ENCODE data around the gene TEX52. TPM values are rescaled to one million over a fixed set of nuclear protein-coding genes. Genes with fewer than 3 reads are reported as not detected.
A peak's percentile ranks its signal among the peaks of the same experiment; 100 is the strongest.

TEX52 gene
- not detected in 2 replicates for total RNA-seq

DNA sequence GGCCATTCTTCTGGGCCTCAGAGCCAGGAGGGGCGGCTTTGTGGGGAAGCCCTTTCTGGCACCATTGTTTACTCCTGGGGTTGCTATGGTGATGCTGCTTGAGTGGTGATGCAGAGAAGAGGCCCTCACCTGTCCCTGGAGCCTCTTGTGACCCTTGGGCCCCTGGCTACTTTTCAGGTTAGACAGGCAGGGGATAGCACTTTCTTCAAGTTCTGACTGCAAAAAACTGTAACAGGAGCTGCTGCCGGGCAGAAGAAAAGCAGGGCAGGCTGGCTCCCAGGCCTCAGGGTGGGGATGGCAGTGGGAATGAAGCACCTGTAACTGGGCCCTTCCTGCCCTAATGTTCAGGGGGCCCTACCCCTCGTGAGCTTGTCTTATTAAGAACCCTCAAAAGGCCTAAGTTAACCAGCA lies at the start of gene TEX52:
TSS of gene TEX52 (minus strand) at position 19 of the 411 bp plus-strand sequence. CDS start at position 6, 13 bp downstream.
- no peaks in the 10 kb centered on the region for H3K27me3 ChIP-seq (ENCODE audit: control insufficient read depth, insufficient read depth, low read length)
- TF ChIP-seq, protein P1, sequence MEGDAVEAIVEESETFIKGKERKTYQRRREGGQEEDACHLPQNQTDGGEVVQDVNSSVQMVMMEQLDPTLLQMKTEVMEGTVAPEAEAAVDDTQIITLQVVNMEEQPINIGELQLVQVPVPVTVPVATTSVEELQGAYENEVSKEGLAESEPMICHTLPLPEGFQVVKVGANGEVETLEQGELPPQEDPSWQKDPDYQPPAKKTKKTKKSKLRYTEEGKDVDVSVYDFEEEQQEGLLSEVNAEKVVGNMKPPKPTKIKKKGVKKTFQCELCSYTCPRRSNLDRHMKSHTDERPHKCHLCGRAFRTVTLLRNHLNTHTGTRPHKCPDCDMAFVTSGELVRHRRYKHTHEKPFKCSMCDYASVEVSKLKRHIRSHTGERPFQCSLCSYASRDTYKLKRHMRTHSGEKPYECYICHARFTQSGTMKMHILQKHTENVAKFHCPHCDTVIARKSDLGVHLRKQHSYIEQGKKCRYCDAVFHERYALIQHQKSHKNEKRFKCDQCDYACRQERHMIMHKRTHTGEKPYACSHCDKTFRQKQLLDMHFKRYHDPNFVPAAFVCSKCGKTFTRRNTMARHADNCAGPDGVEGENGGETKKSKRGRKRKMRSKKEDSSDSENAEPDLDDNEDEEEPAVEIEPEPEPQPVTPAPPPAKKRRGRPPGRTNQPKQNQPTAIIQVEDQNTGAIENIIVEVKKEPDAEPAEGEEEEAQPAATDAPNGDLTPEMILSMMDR (IDR thresholded peaks at IDR 0.05; ENCODE audit: insufficient read depth, low read length, severe bottlenecking), result no peak
- H3K4me3 ChIP-seq (ENCODE audit: low read depth, low read length), result no peak within 1 kb of the TSS
- H3K36me3 ChIP-seq (ENCODE audit: control insufficient read depth, insufficient read depth, low read length), result peaks cover 9% of the 10 kb centered on the region
- no peak for FAIRE-seq
- DNase-seq (ENCODE audit: low read depth), result no peak

DNA sequence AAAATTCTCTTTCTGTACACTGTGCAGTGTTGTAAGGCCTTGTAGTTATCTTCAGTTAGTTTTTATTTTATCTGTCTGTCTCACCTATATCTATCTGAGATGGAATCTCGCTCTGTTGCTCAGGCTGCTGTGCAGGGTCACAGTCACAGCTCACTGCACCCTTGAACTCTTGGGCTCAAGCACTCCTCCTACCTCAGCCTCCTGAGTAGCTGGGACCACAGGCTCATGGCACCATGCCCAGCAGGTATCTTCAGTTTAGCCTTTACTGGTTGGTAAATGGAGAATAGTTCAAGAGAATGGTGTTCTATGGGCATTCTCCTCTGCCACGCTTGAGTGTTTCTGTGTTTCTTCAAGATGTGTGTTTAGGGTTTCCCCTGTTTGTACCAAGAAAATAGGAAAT lies 47.4 kb upstream of the TEX52 start:
- DNase-seq (ENCODE audit: low read depth), result no peak
- Histone ChIP-seq H3K36me3 (ENCODE audit: control insufficient read depth, insufficient read depth, low read length) (no peaks in the 10 kb centered on the region), H3K27me3 (ENCODE audit: control insufficient read depth, insufficient read depth, low read length) (no peaks in the 10 kb centered on the region), H3K4me3 (ENCODE audit: low read depth, low read length) (no peak overlapping the region)
- TF ChIP-seq, protein P1 (IDR thresholded peaks at IDR 0.05; ENCODE audit: insufficient read depth, low read length, severe bottlenecking), result no peak
- no peak for FAIRE-seq

DNA sequence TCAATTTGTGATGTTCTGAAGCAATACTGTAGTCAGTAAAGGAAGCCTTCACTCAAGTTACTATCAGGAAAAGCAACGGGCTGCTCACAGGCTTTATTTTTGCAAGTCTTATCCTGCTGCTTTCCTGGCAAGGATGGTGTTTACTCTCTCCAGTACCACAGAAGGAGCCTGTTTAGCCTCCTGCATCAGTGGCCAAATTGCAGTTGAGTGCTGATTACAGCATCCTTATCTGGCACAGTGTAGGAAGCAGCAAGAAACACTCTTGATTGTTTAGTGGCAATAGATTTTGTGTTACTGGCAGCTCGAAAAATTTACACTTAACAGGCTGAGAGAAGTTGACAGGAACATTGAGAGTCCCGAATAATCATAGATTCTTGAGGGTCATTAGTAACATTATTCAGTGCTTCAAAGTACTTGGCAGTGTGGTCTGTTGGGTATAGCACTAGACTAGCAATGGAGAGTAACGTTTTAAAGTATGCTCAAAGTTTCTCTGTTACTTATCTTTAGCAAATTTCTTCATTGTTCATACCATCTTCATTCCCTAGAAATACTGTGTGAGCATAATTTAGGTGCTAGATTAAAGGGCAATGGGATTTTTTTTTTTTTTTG lies 45.5 kb upstream of the TEX52 start:
- TF ChIP-seq, protein P1 (IDR thresholded peaks at IDR 0.05; ENCODE audit: insufficient read depth, low read length, severe bottlenecking), result no peak
- Histone ChIP-seq H3K27me3 (ENCODE audit: control insufficient read depth, insufficient read depth, low read length) (no peaks in the 10 kb centered on the region), H3K36me3 (ENCODE audit: control insufficient read depth, insufficient read depth, low read length) (no peaks in the 10 kb centered on the region), H3K4me3 (ENCODE audit: low read depth, low read length) (no peak overlapping the region)
- DNase-seq (ENCODE audit: low read depth), result no peak
- FAIRE-seq, result no peak

DNA sequence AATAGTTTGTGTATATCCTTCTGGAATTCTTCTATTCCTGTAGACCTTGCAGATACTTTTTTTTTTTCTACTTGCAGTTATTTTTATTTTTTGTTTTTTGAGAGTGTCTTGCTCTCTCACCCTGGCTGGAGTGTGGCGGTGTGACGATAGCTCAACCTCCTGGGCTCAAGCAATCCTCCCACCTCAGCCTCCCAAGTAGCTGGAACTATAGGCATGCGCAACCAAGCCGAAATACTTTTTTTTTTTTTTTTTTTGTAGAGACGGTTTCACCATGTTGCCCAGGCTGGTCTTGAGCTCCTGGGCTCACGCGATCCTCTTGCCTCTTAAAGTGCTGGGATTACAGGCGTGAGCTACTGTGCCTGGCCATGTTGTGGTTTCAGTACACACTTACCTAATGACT lies 43.8 kb upstream of the TEX52 start:
- TF ChIP-seq, protein P1 (IDR thresholded peaks at IDR 0.05; ENCODE audit: insufficient read depth, low read length, severe bottlenecking), result no peak
- no peak for FAIRE-seq

DNA sequence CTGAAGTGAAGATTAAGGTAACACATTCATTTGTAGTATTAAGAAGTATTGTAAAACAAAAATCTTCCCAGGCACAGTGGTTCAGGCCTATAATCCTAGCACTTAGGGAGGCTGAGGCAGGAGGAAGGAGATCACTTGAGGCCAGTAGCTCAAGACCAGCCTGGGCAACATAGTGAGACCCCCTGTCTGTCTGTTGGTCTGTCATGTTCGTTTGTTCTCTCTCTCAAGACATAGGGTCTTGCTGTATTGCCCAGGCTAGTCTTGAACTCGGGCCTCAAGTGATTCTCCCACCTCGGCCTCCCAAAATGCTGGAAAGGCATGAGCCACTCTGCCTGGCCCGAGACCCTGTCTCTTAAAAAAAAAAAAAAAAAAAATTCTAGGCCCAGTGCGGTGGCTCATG lies 40.6 kb upstream of the TEX52 start:
- FAIRE-seq, result no peak
- no peak overlapping the region for H3K4me3 ChIP-seq (ENCODE audit: low read depth, low read length)
- TF ChIP-seq, protein P1 (IDR thresholded peaks at IDR 0.05; ENCODE audit: insufficient read depth, low read length, severe bottlenecking), result no peak
- no peaks in the 10 kb centered on the region for H3K36me3 ChIP-seq (ENCODE audit: control insufficient read depth, insufficient read depth, low read length)
- no peak for DNase-seq (ENCODE audit: low read depth)
- no peaks in the 10 kb centered on the region for H3K27me3 ChIP-seq (ENCODE audit: control insufficient read depth, insufficient read depth, low read length)

More for the DNA sequence above, 43.8 kb upstream of the TEX52 start:
- no peak for DNase-seq (ENCODE audit: low read depth)
- Histone ChIP-seq H3K36me3 (ENCODE audit: control insufficient read depth, insufficient read depth, low read length) (no peaks in the 10 kb centered on the region), H3K27me3 (ENCODE audit: control insufficient read depth, insufficient read depth, low read length) (no peaks in the 10 kb centered on the region), H3K4me3 (ENCODE audit: low read depth, low read length) (no peak overlapping the region)

DNA sequence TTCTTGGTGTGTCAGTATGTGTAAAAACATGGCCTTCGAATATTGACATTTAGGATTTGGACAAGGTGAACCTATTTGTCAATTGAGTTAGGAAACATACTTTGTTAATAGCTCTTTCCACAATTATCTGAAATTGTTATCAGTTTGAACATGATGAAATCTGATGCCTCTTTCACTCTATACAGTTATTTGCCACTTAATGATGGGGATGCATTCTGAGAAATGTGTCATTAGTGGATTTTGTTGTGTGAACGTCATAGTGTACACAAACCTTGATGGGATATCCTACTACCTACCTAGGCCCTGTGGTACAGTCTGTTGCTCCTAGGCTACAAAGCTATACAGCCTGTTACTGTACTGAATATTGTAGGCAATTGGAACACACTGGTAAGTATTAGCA lies 38.7 kb upstream of the TEX52 start:
- no peaks in the 10 kb centered on the region for H3K36me3 ChIP-seq (ENCODE audit: control insufficient read depth, insufficient read depth, low read length)
- TF ChIP-seq, protein P1 (IDR thresholded peaks at IDR 0.05; ENCODE audit: insufficient read depth, low read length, severe bottlenecking), result no peak
- H3K27me3 ChIP-seq (ENCODE audit: control insufficient read depth, insufficient read depth, low read length), result no peaks in the 10 kb centered on the region
- H3K4me3 ChIP-seq (ENCODE audit: low read depth, low read length), result no peak overlapping the region
- DNase-seq (ENCODE audit: low read depth), result peak; percentile 74
- FAIRE-seq, result no peak

All from bronchial epithelial cell (primary cell).